CMK (cell line): ENCODE measurements around the gene TRNP1.

ENCODE experiments used
- DNase-seq: peaks from one replicate; pipeline ENCODE4 v3.0.0-alpha.2; 2010; ENCODE audit warnings: low read depth

The TRNP1 gene

DNA sequence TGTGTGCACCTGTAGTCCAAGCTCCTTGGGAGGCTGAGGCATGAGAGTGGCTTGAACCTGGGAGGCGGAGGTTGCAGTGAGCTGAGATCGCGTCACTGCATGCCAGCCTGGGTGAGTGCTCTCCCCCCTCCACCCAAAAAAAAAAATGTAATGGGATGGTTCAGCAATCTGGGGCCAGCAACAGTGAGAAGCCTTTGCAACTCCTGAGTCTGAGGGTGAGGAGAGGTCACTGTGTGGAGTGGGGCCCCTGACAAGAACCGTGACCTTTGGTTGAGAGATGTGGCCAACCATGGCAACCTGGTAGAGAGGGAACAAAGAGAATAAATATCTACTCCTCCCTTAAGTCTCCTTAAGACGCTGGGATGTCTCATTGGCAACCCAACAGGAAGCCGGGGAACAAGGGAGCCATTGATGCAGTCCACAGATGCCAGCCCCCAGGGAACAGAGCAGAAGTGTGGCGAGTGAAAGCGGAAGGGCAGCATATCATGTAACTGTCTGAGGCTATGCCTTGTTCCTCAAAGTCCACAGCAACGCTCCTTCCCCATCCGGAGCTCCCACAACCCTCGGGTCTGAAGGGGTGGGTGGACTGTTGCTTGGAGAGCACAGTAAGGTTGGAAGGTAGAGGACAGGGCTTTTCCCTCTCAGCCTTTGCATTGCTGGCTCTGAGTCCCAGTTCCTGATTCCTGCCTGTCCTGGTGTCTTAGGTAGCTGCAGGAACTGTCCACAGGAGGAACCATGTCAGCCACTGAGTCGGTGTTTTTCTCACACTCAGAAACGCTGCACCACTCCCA is 8.3 kb downstream of the TRNP1 start:
- DNase-seq = peak; percentile 84

DNA sequence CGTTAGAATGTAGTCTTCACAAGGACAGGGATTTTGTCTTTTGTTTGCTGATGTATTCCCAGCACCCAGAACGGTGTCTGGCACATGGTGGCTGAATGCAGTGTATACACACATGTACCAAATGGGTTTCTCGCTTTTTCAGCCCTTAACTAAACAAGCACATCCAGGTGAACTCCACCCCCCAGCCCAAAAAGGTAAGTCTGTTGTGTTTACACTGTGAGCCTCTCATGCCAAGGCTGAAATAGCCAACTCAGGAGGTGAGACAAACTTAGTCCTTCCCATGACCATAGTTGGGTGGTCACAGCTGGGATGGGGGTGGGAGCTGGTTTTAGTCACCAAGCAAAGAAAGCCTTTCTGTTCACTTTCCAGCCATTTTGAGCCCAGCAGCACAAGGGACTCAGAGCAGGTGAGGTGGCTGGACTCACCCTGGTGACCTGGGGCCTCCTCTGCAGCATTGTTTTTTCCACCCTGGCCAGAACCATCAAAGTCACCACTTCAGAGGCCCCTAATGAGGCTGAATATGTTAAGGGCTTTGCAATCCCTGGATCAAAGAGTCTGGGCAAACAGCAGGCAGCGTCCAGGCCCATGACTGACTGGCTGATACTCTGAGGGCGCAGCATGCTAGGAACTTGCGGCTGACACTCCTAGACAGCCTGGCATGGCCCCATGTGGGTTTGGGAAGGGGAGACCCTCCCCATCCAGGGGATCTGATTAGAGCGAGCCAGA is 10.4 kb downstream of the TRNP1 start:
- no peak for DNase-seq

DNA sequence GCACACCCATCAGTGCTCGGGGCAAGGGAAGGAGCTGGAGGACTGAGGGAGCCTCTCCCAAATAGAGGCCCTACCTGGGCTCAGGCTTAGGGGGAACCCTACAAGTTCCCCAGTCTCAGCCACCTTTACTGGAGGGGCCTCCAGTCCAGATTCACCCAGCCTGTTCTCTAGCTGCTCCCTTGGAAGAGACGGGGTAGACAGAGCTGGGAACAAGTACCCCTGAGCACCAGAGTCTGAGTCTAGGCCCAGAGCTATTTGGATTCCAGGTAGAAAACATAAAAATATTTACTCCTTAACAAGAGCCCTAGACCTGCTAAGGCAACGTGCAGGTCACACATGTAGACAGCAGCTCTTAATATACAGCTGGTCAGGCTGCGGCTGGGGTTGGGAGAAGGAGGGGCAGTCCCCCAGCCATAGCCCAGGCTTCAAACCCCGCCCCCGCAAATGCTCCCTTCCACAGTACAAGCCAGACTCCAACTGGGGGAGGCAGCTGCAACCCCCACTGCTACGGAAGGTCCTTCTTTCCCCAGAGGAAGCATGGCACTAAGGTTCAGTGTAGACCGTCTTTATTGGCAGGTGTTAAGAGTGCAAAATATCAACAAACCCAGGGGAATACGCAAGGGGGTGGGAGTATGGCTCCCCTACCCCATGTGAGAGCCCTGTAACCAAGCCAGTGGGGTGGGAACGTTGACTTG is 11.1 kb downstream of the TRNP1 start:
- DNase-seq = no peak

DNA sequence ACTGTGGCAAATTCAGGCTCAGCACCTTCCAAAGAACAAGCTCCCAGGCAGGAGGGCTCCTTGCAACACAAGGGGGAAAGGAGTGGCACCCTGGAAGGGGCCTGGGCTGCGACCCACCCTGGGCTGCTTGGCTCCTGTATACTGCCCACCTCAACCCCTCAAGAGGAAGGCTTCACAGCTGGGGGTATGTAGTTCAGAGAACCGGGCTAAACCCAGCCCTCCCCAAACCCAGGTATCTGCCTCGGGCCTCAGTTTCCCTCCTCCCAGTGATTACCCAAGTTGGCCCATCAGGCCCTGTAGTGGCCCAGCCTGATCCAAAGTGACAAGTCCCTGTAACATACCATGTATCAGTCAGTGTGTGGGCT is 11.7 kb downstream of the TRNP1 start:
- no peak for DNase-seq

DNA sequence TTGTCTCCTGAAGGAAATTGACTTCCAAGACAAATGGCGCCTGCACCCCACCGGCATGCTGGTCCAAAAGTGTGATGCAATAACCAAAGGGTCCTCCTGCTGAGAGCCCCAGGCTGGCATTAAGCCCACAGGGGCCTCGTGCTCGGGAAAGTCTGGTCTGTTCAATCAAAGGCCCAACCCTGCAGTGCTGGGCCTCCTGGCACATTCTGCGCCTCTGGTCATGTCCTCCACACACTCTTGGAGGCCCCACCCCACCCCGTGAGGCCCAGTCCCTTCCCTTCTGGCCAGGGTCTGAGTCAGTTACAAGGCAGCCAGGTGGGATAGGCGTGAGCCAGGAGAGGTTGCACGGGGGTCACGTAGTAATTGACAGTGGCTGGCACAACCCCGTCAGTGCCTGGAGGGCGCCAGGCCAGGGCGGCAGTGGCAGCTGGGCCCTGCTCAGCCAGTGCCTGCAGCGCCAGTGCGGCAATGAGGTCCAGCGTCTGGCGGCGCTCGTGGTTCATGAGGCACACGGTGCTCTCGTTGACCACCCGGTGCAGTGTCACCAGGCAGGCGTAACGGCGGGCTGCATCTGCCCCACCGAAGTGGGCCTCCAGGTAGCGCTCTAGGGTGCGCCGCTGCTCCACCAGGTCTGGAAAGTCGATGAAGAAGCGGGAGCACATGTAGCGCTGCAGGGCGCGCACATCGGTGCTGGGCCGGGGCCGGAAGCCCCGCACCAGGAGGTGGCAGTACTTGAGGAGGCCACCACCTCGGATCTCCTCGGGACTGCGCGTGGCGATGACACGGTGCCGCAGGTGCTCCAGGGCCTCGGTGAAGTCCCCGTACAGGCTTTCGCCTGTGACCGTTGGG is 12.4 kb downstream of the TRNP1 start:
- DNase-seq = no peak

DNA sequence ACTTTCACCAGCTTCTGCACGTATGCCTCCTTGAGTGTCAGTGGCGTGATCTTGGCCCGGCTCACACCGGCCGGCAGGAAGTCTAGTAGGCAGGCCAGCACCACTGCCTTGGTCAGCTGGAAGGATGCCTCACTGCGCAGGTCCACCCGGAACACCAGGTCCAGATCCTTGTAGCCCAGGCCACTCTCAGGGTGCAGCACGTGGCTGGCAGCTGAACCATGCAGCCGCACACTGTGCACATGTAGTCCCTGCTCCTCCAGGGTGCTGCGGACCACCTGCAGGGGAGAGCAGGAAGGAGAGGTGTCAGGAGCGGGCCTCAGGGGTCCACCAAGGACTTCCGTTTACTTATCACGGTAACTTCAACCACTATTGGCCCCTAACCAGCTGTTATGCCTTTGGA is 13.2 kb downstream of the TRNP1 start:
- DNase-seq = no peak

DNA sequence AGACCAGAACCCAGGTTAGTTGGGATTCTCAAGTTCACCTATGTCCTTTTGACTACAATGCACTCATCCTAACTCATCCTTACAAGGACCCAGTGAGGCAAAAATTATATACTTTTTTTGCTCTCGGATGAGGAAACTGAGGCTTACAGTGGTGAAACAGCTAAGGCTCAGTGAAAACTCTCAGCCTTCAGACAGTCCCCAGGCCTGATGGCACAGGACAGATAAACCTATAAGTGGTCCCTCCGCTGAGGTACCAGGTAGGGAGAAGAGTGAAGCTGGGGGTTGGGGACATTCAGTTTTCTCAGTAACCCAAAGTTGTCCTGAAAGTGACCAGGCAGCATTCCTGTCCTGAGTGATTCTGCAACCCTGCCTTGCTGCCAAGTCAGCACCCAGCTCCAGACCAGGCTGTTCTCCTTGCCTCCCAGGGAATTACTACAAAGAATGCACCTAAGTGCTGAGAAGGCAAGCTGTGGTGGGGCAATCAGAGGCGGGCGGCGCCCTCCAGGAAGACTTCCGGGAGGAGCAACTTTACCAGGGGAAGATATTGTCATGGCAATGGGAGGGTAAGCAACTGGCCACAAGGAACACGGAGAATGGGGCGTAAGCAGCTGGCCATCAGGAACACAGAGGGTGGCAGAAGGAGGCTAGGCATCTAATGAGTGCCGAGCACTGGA is 14.6 kb downstream of the TRNP1 start:
- DNase-seq = no peak

DNA sequence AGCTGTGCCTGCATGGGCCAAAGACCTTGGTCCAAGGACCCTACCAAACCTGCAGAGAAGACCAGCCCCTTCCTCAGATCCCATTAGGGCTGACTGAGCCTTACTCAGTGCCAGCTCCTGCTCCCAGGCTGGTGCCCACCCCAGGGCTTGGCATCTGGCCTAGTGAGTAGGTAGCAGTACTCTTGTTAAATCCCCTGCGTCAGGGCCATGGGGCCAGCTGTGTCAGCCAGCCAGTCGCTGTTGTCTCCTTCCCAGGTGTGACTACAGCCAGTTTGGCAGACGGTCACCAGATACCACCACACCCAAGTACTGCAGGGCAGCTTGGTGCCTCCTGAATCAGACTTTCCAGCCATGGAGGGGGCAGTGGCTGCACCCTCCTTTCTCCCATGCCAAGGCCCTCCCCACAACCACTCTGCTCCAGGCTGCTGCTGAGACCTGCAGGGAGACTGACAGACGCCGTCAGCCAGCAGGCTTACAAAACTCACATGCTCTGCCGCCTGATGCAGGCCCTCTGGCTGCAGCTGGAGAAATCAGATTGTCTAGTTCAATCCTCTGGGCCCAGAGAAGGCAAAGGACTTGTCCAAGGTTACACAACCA is 16.2 kb downstream of the TRNP1 start:
- no peak for DNase-seq

DNA sequence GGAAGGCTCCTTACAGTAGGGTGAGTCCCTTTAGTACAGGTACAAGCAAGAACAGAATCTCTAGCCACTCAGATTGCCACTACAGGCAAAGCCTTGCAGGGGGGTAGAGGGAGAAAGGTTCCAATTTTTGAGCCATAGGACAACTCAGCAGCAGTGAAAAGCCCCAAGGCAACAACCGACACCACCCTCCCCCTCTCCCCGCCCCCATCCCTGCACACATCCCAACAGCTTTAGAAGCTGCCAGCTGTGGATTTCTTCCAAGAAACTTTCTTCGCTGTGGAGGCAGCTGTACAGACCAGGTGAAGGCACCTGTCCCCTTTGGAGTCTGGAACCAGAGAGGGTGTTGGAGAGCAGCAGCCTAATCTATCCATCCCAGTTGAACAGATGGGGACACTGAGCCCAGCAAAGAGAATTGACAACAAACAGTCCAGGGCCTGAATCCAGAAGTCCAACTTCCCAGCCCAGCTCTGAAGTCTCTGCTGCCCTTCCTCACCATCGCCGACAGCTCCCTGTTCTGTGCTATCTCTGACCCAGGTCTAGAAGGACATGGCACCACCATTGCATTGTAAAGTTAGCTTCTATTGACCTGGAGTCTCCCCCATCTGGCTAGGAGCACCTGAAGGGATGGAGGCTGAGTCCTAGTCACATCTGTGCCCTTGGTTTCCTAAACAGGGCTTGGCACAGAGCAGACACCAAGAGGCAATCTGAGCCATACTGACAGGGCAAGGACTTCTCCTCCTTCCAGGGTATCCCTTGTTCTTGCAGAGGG is 16.9 kb downstream of the TRNP1 start:
- no peak for DNase-seq

DNA sequence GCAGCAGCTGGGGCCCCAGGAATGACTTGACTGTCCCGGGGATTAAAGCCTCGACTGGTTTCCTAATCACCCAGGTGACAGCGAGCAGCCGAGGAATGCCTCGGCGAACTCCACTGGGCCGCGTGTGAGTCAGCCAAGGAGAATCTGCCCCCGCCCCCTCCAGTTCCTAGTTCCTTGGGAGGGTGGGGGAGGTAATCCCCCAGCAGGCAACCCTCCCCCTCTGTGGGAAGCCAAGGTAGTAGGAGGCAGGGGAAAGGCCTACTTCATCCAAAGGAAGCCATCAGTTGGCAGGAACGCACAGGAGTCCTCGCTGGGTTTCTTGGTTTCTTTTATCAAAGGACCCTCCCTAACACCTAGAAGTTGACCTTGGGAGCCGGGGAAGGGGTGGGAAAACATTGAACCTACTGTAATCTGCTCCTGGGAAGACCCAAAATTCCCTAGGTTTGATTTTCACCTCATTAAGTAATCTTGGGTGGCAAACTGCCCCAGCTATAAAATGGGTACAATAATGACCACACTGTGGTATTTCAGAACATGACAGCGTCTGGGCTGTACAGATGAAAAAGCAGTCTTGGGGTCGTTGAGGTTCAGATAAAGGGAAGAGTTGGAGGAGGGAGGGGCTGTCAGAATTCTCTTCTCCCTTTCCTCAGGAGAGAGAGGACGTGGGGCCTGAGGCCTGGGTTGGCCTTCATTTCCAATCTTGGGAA is 17.7 kb downstream of the TRNP1 start:
- no peak for DNase-seq

DNA sequence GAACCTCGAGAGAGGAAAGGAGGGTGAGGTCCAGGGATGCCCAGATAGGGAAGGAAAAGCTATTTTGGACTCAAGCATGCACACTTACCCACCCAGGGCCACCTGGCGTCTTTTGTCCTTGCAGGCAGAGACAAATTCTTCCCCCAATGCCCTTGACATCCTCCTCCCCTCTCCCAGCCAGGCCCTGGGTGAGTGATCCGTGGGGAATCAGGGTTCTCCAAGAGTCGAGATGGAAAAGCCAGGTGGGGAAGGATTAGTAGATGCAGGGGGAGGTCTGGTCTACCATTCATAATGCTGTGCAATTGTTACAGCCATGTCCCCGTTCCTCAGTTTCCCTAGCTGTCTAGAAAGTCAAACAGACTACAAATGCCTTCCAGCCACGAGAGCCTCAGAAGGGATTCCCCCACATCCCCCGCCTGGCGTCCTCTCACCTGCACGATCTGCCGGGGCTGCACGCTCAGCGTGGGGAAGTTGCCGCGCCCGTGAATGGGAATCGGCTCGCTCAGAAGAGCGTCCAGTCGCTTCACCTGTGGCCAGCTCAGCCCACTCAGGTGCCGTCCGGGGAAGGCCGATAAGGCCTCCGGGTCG is 18.6 kb downstream of the TRNP1 start:
- DNase-seq = no peak

DNA sequence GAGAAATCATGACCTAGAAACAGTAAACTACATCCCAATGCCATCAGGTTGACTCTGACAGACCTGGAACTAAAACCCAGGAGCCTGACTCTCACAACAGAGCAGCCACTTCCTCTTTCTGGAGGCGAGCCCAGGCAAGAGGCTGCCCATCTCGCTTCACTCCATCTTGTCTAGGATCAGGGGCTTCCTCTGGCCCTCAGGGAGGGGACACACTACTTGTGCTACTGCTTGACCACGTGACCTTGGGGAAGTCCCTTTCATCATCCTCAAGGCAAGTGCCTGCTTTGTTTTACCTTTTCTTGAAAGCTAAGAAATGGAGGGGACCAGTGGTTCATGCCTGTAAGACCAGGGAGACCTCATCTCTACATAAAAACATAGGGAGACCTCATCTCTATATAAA is 21.8 kb downstream of the TRNP1 start:
- DNase-seq = peak; percentile 81

DNA sequence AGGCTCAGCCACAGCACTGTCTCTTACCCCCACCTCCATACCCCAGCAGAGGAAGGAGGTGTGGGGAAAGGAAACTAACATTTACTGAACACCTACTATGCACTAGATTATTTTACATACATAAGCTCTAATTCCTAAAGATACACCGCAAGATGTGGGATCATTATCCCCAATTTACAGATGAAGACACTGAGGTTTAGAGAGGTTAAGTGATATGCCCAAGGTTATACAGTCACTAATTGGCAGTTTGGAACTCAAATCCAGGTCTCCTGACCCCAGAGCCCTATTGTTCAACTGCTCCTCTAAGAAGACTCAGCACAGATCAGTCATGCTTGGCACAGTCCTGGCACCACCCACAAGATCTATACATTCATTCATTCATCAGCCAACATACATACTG is 22.9 kb downstream of the TRNP1 start:
- DNase-seq = no peak

DNA sequence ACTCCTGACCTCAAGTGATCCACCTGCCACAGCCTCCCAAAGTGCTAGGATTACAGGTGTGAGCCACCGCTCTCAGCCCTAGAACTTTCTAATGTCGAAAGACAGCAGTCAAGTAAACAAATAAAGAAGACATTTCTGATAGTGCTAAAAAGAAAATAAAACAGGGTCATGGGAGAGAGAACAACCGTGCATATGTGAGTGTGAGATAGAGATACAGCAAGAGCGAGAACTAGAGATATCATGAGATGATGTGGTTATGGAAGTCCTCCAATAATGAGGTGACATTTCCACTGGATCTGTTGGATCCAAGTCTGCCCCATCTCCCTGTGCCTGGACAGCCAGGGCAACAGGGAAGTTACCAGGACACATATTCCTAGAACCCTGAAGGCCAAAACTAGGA is 23.7 kb downstream of the TRNP1 start:
- DNase-seq = no peak

DNA sequence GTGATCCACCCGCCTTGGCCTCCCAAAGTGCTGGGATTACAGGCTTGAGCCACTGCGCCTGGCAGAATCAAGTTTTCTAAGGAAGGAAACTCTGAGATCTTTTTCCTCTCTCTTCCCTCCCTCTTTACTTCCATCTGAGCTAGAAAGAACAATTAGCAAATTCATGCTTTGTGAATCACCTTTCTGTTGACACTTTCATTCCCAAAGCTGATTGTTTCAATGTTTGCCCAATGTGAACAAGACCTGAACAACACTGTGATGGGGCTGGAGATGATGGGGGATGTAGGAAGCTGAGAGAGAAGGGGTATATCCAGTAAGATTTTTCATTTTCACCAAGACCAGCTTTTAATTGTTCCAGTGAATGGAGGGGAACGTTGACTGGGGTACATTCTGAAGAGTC is 24.8 kb downstream of the TRNP1 start:
- no peak for DNase-seq

DNA sequence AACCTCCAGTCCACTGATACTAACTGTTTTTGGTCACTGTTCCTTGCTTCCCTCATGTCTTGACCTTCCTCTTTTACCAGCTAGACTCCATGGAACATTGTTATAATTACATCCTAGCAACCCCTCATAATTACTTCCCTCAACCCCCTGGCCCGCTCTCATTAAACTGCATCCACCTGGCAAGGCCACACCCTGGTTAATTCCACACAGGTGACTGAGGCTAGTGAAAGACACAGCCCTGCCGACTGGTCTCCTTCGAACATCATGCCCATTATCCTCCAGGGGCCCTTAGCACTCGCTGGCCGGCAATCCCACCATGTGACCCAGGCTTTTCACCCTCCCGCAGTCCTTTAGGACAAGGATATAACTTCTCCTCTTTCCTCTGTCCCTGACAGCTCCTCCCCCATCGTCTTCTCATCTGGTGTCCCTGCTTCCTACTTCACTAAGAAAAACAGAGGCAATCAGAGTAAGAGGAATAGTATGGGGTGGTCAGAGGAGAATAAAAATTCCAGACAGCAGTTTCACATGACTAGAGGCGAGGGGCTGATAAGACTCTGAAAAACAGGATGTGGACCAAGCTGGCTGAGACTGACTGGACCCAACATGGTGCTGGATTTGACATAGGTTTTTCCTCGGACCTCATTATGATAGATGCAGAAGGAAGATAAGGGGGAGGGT is 28.0 kb downstream of the TRNP1 start:
- no peak for DNase-seq

DNA sequence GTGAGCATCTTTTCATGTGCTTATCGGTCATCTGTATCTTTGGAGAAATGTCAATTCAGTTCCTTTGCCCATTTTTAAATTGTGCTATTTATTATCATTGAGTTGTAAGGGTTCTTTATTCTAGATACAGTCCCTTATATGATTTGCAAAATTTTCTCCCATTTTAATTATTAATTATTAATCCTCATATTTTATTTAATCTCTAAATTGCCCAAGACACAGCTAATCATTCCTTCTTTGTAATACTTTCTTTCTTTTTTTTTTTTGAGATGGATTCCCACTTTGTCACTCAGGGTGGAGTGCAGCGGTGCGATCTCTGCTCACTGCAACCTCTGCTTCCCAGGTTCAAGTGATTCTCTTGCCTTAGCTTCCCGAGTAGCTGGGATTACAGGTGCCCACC is 32.2 kb downstream of the TRNP1 start:
- no peak for DNase-seq

DNA sequence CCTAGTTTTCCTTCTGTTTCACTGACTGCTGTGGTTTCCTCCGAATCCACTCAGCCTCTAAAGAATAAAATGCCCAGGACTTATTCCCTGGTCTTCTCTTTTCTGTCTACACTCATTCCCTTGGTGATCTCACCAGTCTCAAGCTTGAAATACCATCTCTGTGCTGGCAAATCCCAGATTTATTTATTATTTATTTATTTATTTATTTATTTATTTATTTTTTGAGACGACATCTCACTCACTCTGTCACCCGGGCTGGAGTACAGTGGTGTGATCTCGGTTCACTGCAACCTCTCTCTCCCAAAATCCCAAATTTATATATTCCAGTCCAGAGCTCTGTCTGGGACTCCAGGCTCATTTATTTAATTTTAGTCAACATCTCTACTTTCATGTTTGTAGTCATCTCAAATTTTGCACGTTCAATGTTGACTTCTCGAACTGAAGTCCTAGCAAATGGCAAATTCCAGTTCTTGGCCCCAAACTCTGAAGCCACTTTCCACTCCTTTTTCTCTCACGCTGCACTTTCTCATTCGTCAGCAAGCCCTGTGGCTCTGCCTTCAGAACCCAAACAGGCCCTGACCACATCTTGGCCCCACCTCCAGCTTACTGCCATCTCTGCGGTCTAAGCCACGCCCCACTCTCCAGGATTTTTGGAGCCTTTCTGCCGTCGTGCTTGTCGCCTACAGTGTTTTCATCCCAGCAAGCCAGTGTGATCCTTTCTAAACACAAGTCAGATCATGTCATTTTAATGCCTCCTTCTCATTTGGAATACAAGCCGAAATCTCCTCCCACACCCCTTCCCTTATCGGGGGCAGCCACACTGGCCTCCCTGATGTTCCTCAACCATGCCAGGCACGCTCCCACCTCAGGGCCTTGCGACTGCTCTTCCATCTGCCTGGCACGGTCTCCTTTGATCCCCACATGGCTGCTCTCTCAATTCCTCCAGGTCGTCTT is 33.4 kb downstream of the TRNP1 start:
- DNase-seq = peak; percentile 80
